Loucy (cell line): ENCODE results near the gene EXD2.

ENCODE experiments used
- CTCF ChIP-seq: fragments of 200-600 bp; sonication (generic); conservative IDR thresholded peaks from 2 replicates; pipeline ENCODE4 v1.5.1; 2014; ENCODE audit warnings: mild to moderate bottlenecking, antibody characterized with exemption, low read length
- EZH2phosphoT487 ChIP-seq: fragments of 200-600 bp; IDR thresholded peaks from 2 replicates; pipeline ENCODE4 v1.6.1; 2018; ENCODE audit warnings: antibody characterized with exemption, mild to moderate bottlenecking, moderate library complexity, borderline replicate concordance

DNA sequence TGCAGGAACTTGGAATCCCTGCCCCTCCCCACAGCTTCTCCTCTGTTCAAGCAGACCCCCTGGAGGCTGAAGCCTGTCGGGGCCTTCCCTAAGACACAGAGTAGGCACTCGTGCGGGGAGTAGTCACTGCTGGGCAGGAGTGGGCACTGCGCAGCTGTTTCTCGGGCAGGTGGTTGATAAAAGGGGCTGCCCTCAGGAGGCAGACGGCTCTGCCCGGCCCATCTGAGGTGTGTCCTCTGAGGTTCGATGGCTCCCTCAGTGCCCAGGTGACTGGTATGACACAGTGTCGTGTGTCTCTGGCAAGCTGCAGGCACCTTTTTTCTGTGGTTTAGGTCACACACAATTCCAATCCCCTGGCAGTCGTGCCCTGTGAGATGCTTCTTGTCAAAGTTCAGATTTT, 78.8 kb downstream of the EXD2 start:
- TF ChIP-seq CTCF = no peak
- TF ChIP-seq EZH2phosphoT487 = no peak
